Lung (tissue), 12 donors: ENCODE results near the gene COL15A1. TPM values are rescaled to one million over a fixed set of nuclear protein-coding genes. Genes with fewer than 3 reads are reported as not detected.
A peak's percentile ranks its signal among the peaks of the same experiment; 100 is the strongest.

Experiments used
- ATAC-seq: fragments of 200-7000 bp; cut with Tn5 transposase; one replicate; pipeline ENCODE4 v1.9.1; 2020; ENCODE audit warnings: moderate number of reproducible peaks; ENCODE audit not compliant: insufficient read depth, low FRiP score
- DNase-seq, 3 donors: peaks; one replicate each; pipeline ENCODE4 v3.0.0-alpha.2; 2013 to 2017
- H3K27ac ChIP-seq, 2 donors: one replicate each; pipeline ENCODE4 v1.5.1; 2013; ENCODE audit warnings: mild to moderate bottlenecking in 2 of 2, moderate library complexity in 2 of 2, control low read depth in 1 of 2, inconsistent platforms in 1 of 2, low read depth in 1 of 2, low read length in 1 of 2
- H3K27me3 ChIP-seq, 3 donors: one replicate each; pipeline ENCODE4 v1.5.1; 2013; ENCODE audit warnings: low read length in 2 of 3; ENCODE audit not compliant: control insufficient read depth in 3 of 3, insufficient read depth in 3 of 3
- H3K36me3 ChIP-seq, 4 donors: one replicate each; pipeline ENCODE4 v1.5.1; 2013; ENCODE audit warnings: low read length in 4 of 4, mild to moderate bottlenecking in 1 of 4, moderate library complexity in 1 of 4; ENCODE audit not compliant: control insufficient read depth in 4 of 4, insufficient read depth in 4 of 4
- H3K4me1 ChIP-seq, 5 donors: one replicate each; pipeline ENCODE4 v1.5.1; 2013; ENCODE audit warnings: low read length in 5 of 5, mild to moderate bottlenecking in 2 of 5, moderate library complexity in 1 of 5; ENCODE audit not compliant: control insufficient read depth in 5 of 5, insufficient read depth in 5 of 5
- H3K4me3 ChIP-seq: one replicate; pipeline ENCODE4 v1.5.1; 2013; ENCODE audit warnings: mild to moderate bottlenecking, control low read depth, moderate library complexity
- H3K9ac ChIP-seq, 2 donors: one replicate each; pipeline ENCODE4 v1.5.1; 2013; ENCODE audit warnings: low read length in 2 of 2, control low read depth in 1 of 2; ENCODE audit not compliant: insufficient read depth in 1 of 2
- H3K9me3 ChIP-seq, 4 donors: one replicate each; pipeline ENCODE4 v1.5.1; 2013; ENCODE audit warnings: low read length in 3 of 4, mild to moderate bottlenecking in 1 of 4, moderate library complexity in 1 of 4; ENCODE audit not compliant: control insufficient read depth in 4 of 4, insufficient read depth in 3 of 4
- CTCF ChIP-seq: IDR thresholded peaks from 2 replicates; pipeline ENCODE4 v1.5.1; 2012; ENCODE audit warnings: mild to moderate bottlenecking; ENCODE audit errors: control extremely low read depth, extremely low read depth
- WGBS, 2 donors: extraction: QIAGEN DNeasy Blood & Tissue Kit; methylation state at CpG; one replicate each; pipeline ENCODE4 v1.1.7; 2013; 5-methylcytosine and 5-hydroxymethylcytosine counted together
- polyA plus RNA-seq, 2 donors: library from polyadenylated mRNA; stranded (reverse); fragments of 200-250 nt; gene quantifications; one replicate each; pipeline ENCODE4 v1.2.1, GENCODE V29; 2013
- total RNA-seq, 2 donors: library from RNA; depleted of rRNA in 1 of 2; stranded (reverse); fragments of >200 nt in 1 of 2; gene quantifications; one replicate each; pipeline ENCODE4 v1.2.1, GENCODE V29; 2014 to 2021
- donor health status: control.
- donor health status: control.
- donor health status: Bipolar disorder and iron deficiency.
- donor health status: healthy.
- donor health status: DM: yes; HTN: yes; CAD: no.

COL15A1 gene
- total and polyA plus RNA-seq, 4 donors = 2.9 to 40.5 (median 8.5) TPM

- DNase-seq (no peak), ATAC-seq (no peak)
- no peak for TF ChIP-seq CTCF
- Histone ChIP-seq H3K36me3 (no peaks in the 10 kb centered on the region), H3K4me3 (no peak overlapping the region), H3K4me1 (peaks cover 0 to 4% (median 4%) of the 10 kb centered on the region in 5 donors), H3K27me3 (peaks cover 0 to 3% (median 0%) of the 10 kb centered on the region in 3 donors), H3K9ac (no peak overlapping the region), H3K9me3 (no peaks in the 10 kb centered on the region), H3K27ac (peak overlapping the region; percentile 37 to 58)
- 80 to 83% methylated on average over 3 of the region's 3 CpGs for WGBS, 2 donors
Measured at GRCh38 chr9:98977813-98978212, 34.1 kb downstream of the COL15A1 start.

GRCh38 chr9:98978231-98978681 lies 34.5 kb downstream of the COL15A1 start:
- peaks cover 0 to 3% (median 0%) of the 10 kb centered on the region in 3 donors for H3K27me3 ChIP-seq
- no peak overlapping the region for H3K9ac ChIP-seq
- no peak for TF ChIP-seq CTCF
- H3K27ac ChIP-seq = peak overlapping the region; percentile 37 to 58
- WGBS, 2 donors = 32 to 38% methylated on average over 5 of the region's 5 CpGs
- H3K9me3 ChIP-seq = no peaks in the 10 kb centered on the region
- ATAC-seq = no peak
- H3K4me3 ChIP-seq = no peak overlapping the region
- peaks cover 0 to 4% (median 4%) of the 10 kb centered on the region in 5 donors for H3K4me1 ChIP-seq
- DNase-seq = no peak
- H3K36me3 ChIP-seq = no peaks in the 10 kb centered on the region

GRCh38 chr9:98980291-98980690 lies 36.6 kb downstream of the COL15A1 start:
- TF ChIP-seq CTCF = no peak
- H3K27ac ChIP-seq = no peak overlapping the region
- DNase-seq = no peak
- 90 to 94% methylated on average over 5 of the region's 5 CpGs for WGBS, 2 donors
- no peak for ATAC-seq
- H3K4me3 ChIP-seq = no peak overlapping the region
- H3K9ac ChIP-seq = no peak overlapping the region
- no peaks in the 10 kb centered on the region for H3K9me3 ChIP-seq
- peaks cover 0 to 1% (median 0%) of the 10 kb centered on the region in 3 donors for H3K27me3 ChIP-seq
- no peaks in the 10 kb centered on the region for H3K36me3 ChIP-seq
- peaks cover 0 to under 1% (median 0%) of the 10 kb centered on the region in 5 donors for H3K4me1 ChIP-seq
